ENCODE results near the gene ABLIM3. TPM values are rescaled to one million over a fixed set of nuclear protein-coding genes. Genes with fewer than 3 reads are reported as not detected.

ABLIM3 gene
- polyA plus RNA-seq: 7.2 TPM
- long read RNA-seq, donor 1: 0 reads
- long read RNA-seq, donor 2: 0 reads
- long read RNA-seq, donor 3, partial matches to known transcripts: 9 of 9 reads
- long read RNA-seq, donor 3, other reads (novel, unspliced or antisense): 0 of 9 reads
- long read RNA-seq, donor 4: 0 reads
- long read RNA-seq, donor 5: 0 reads
- long read RNA-seq, donor 6: 0 reads
- long read RNA-seq, donor 7: 0 reads
- long read RNA-seq, donor 8: 0 reads
- long read RNA-seq, donor 9: 0 reads
- long read RNA-seq, donor 10, partial matches to known transcripts: 0 of 1 reads
- long read RNA-seq, donor 10, other reads (novel, unspliced or antisense): 0 of 1 reads
- long read RNA-seq, donor 11: 0 reads

GRCh38 chr5:149141224-149141956, at the start of gene ABLIM3:
Gene ABLIM3 (plus strand): TSS chr5:149141493. CDS start chr5:149142096, 603 bp downstream.
- Histone ChIP-seq H3K27ac (ENCODE audit: low read length) (peak within 1 kb of the TSS; percentile 33), H3K9me3 (ENCODE audit: control insufficient read depth, low read depth, low read length) (no peaks in the 10 kb centered on the region), H3K36me3 (ENCODE audit: control insufficient read depth, insufficient read depth, low read length) (no peaks in the 10 kb centered on the region), H3K4me1 (ENCODE audit: control insufficient read depth, insufficient read depth, low read length) (peaks cover 4% of the 10 kb centered on the region), H3K4me3 (ENCODE audit: low read length) (peak within 1 kb of the TSS; percentile 57), H3K27me3 (ENCODE audit: control insufficient read depth, insufficient read depth, low read length) (peaks cover 40% of the 10 kb centered on the region)
- no CpG with 5 or more reads among the region's 54 CpGs for WGBS (ENCODE audit: insufficient coverage, low lambda C conversion rate)
- DNase-seq: peak; percentile 40 to 58

GRCh38 chr5:149093625-149094024, 47.7 kb upstream of the ABLIM3 start:
- Histone ChIP-seq H3K27me3 (ENCODE audit: control insufficient read depth, insufficient read depth, low read length) (no peaks in the 10 kb centered on the region), H3K4me1 (ENCODE audit: control insufficient read depth, insufficient read depth, low read length) (no peaks in the 10 kb centered on the region), H3K4me3 (ENCODE audit: low read length) (no peak overlapping the region), H3K9me3 (ENCODE audit: control insufficient read depth, low read depth, low read length) (no peaks in the 10 kb centered on the region), H3K27ac (ENCODE audit: low read length) (no peak overlapping the region), H3K36me3 (ENCODE audit: control insufficient read depth, insufficient read depth, low read length) (no peaks in the 10 kb centered on the region)
- no peak for DNase-seq
- no CpG with 5 or more reads among the region's 2 CpGs for WGBS (ENCODE audit: insufficient coverage, low lambda C conversion rate)

- H3K27ac ChIP-seq (ENCODE audit: low read length): no peak overlapping the region
- no peak overlapping the region for H3K4me3 ChIP-seq (ENCODE audit: low read length)
- no peaks in the 10 kb centered on the region for H3K4me1 ChIP-seq (ENCODE audit: control insufficient read depth, insufficient read depth, low read length)
- DNase-seq: no peak
- peaks cover 1% of the 10 kb centered on the region for H3K9me3 ChIP-seq (ENCODE audit: control insufficient read depth, low read depth, low read length)
- WGBS (ENCODE audit: insufficient coverage, low lambda C conversion rate): 100% methylated on average over 1 of the region's 2 CpGs
- no peaks in the 10 kb centered on the region for H3K27me3 ChIP-seq (ENCODE audit: control insufficient read depth, insufficient read depth, low read length)
- no peaks in the 10 kb centered on the region for H3K36me3 ChIP-seq (ENCODE audit: control insufficient read depth, insufficient read depth, low read length)
Observed at GRCh38 chr5:149094996-149095395, 46.3 kb upstream of the ABLIM3 start.

- no peak for DNase-seq
- H3K9me3 ChIP-seq (ENCODE audit: control insufficient read depth, low read depth, low read length): peaks cover 5% of the 10 kb centered on the region
- H3K27ac ChIP-seq (ENCODE audit: low read length): no peak overlapping the region
- H3K4me1 ChIP-seq (ENCODE audit: control insufficient read depth, insufficient read depth, low read length): no peaks in the 10 kb centered on the region
- H3K4me3 ChIP-seq (ENCODE audit: low read length): no peak overlapping the region
- no peaks in the 10 kb centered on the region for H3K36me3 ChIP-seq (ENCODE audit: control insufficient read depth, insufficient read depth, low read length)
- H3K27me3 ChIP-seq (ENCODE audit: control insufficient read depth, insufficient read depth, low read length): no peaks in the 10 kb centered on the region
Observed at GRCh38 chr5:149099920-149100319, 41.4 kb upstream of the ABLIM3 start.

GRCh38 chr5:149100331-149100730, 41.0 kb upstream of the ABLIM3 start:
- H3K36me3 ChIP-seq (ENCODE audit: control insufficient read depth, insufficient read depth, low read length): no peaks in the 10 kb centered on the region
- no peak overlapping the region for H3K4me3 ChIP-seq (ENCODE audit: low read length)
- H3K27ac ChIP-seq (ENCODE audit: low read length): no peak overlapping the region
- no peaks in the 10 kb centered on the region for H3K27me3 ChIP-seq (ENCODE audit: control insufficient read depth, insufficient read depth, low read length)
- H3K9me3 ChIP-seq (ENCODE audit: control insufficient read depth, low read depth, low read length): peaks cover 5% of the 10 kb centered on the region
- DNase-seq: no peak
- H3K4me1 ChIP-seq (ENCODE audit: control insufficient read depth, insufficient read depth, low read length): no peaks in the 10 kb centered on the region

- H3K27me3 ChIP-seq (ENCODE audit: control insufficient read depth, insufficient read depth, low read length): no peaks in the 10 kb centered on the region
- no CpG with 5 or more reads among the region's 2 CpGs for WGBS (ENCODE audit: insufficient coverage, low lambda C conversion rate)
- no peaks in the 10 kb centered on the region for H3K36me3 ChIP-seq (ENCODE audit: control insufficient read depth, insufficient read depth, low read length)
- no peak overlapping the region for H3K4me3 ChIP-seq (ENCODE audit: low read length)
- no peak overlapping the region for H3K27ac ChIP-seq (ENCODE audit: low read length)
- DNase-seq: no peak
- no peaks in the 10 kb centered on the region for H3K4me1 ChIP-seq (ENCODE audit: control insufficient read depth, insufficient read depth, low read length)
- no peaks in the 10 kb centered on the region for H3K9me3 ChIP-seq (ENCODE audit: control insufficient read depth, low read depth, low read length)
Observed at GRCh38 chr5:149108651-149109280, 32.5 kb upstream of the ABLIM3 start.

GRCh38 chr5:149110406-149110805, 30.9 kb upstream of the ABLIM3 start:
- Histone ChIP-seq H3K36me3 (ENCODE audit: control insufficient read depth, insufficient read depth, low read length) (no peaks in the 10 kb centered on the region), H3K4me1 (ENCODE audit: control insufficient read depth, insufficient read depth, low read length) (peaks cover 3% of the 10 kb centered on the region), H3K9me3 (ENCODE audit: control insufficient read depth, low read depth, low read length) (no peaks in the 10 kb centered on the region), H3K27ac (ENCODE audit: low read length) (no peak overlapping the region), H3K27me3 (ENCODE audit: control insufficient read depth, insufficient read depth, low read length) (peaks cover under 1% of the 10 kb centered on the region), H3K4me3 (ENCODE audit: low read length) (no peak overlapping the region)
- 83% methylated on average over 1 of the region's 4 CpGs for WGBS (ENCODE audit: insufficient coverage, low lambda C conversion rate)
- DNase-seq: no peak

GRCh38 chr5:149113669-149114068, 27.6 kb upstream of the ABLIM3 start:
- H3K4me3 ChIP-seq (ENCODE audit: low read length): no peak overlapping the region
- peaks cover 8% of the 10 kb centered on the region for H3K27me3 ChIP-seq (ENCODE audit: control insufficient read depth, insufficient read depth, low read length)
- H3K27ac ChIP-seq (ENCODE audit: low read length): no peak overlapping the region
- no peaks in the 10 kb centered on the region for H3K9me3 ChIP-seq (ENCODE audit: control insufficient read depth, low read depth, low read length)
- peaks cover 3% of the 10 kb centered on the region for H3K4me1 ChIP-seq (ENCODE audit: control insufficient read depth, insufficient read depth, low read length)
- WGBS (ENCODE audit: insufficient coverage, low lambda C conversion rate): 80% methylated on average over 1 of the region's 2 CpGs
- DNase-seq: peak in 1 of 2 donors; percentile 18
- H3K36me3 ChIP-seq (ENCODE audit: control insufficient read depth, insufficient read depth, low read length): no peaks in the 10 kb centered on the region

GRCh38 chr5:149114403-149115312, 26.6 kb upstream of the ABLIM3 start:
- peaks cover 3% of the 10 kb centered on the region for H3K4me1 ChIP-seq (ENCODE audit: control insufficient read depth, insufficient read depth, low read length)
- no peaks in the 10 kb centered on the region for H3K36me3 ChIP-seq (ENCODE audit: control insufficient read depth, insufficient read depth, low read length)
- no peak overlapping the region for H3K4me3 ChIP-seq (ENCODE audit: low read length)
- DNase-seq: peak; percentile 48 to 61
- peaks cover 8% of the 10 kb centered on the region for H3K27me3 ChIP-seq (ENCODE audit: control insufficient read depth, insufficient read depth, low read length)
- H3K27ac ChIP-seq (ENCODE audit: low read length): no peak overlapping the region
- WGBS (ENCODE audit: insufficient coverage, low lambda C conversion rate): no CpG with 5 or more reads among the region's 7 CpGs
- H3K9me3 ChIP-seq (ENCODE audit: control insufficient read depth, low read depth, low read length): no peaks in the 10 kb centered on the region

- Histone ChIP-seq H3K27ac (ENCODE audit: low read length) (no peak overlapping the region), H3K9me3 (ENCODE audit: control insufficient read depth, low read depth, low read length) (no peaks in the 10 kb centered on the region), H3K27me3 (ENCODE audit: control insufficient read depth, insufficient read depth, low read length) (peaks cover 13% of the 10 kb centered on the region), H3K36me3 (ENCODE audit: control insufficient read depth, insufficient read depth, low read length) (no peaks in the 10 kb centered on the region), H3K4me3 (ENCODE audit: low read length) (no peak overlapping the region), H3K4me1 (ENCODE audit: control insufficient read depth, insufficient read depth, low read length) (peaks cover 3% of the 10 kb centered on the region)
- no peak for DNase-seq
- no CpG with 5 or more reads among the region's 1 CpG for WGBS (ENCODE audit: insufficient coverage, low lambda C conversion rate)
Observed at GRCh38 chr5:149117970-149118369, 23.3 kb upstream of the ABLIM3 start.
